HG02588 (cell line): Measurements from ENCODE around the gene UBFD1.
"Not testable (repeated sequence)": the region's sequence is repeated elsewhere in the genome, so short reads cannot be mapped to it uniquely, and the experiment has no call there.

ENCODE experiments used
- ATAC-seq: cut with Tn5 transposase; IDR thresholded peaks from one replicate; pipeline ENCODE4 v1.9.1; 2021; ENCODE audit warnings: mild to moderate bottlenecking, moderate library complexity; ENCODE audit not compliant: unreplicated experiment

Gene UBFD1

DNA sequence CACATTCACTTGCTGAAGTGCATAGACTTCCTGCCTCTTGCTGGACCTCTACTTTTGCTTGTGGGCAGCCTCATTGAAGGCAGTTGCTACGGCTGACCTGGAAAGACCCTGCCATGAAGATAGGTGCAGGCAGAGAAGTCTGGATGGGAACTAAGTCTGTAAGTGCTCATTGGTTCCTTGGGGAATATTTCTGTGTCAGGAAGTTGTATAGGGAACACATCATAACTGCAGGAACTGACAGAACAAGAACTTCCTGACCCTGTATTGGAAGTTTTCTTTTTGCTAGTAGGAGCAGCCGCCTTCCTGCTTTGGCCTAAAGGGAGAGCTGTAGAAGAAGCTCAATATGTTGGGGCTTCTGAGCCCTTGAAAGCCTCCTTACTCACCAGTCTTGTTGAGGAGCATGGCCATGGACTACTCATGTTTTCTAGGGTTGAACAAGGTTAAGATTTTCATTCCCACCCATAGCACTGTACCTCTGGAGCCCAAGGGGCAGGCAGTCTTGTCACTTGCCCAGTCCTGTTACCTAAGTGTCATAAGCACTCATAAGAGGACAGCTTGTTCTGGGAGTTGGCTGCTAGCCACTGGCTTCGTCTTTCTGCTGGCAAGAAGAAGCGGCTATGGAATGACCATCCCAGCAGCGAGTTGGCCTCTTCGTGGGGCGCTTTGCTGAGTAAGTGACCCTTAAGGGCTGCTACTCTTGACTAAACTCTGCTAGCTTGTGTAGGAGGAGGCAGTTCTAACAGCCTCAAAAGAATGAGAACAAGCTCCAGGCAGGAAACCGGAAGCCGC is 7.2 kb downstream of the UBFD1 start:
- ATAC-seq, result no peak

DNA sequence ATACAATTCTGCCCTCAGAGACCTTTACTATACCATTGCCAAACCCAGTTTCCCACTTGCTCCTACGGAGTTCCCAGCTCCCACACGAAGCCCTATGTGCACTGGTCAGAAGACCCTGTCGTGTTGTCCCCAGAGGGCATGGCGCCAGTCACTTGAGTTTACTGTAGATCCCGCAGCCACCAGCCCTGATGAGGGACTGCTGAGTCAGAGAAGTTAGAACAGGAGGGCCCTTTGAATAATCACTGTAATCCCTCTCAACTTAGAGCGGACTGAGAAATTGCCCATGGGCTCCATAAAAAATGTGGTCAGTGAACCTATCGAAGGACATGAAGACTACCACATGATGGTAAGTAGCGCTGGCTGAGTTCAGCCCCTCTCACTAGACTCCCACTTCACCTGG is 9.2 kb downstream of the UBFD1 start:
- no peak for ATAC-seq

DNA sequence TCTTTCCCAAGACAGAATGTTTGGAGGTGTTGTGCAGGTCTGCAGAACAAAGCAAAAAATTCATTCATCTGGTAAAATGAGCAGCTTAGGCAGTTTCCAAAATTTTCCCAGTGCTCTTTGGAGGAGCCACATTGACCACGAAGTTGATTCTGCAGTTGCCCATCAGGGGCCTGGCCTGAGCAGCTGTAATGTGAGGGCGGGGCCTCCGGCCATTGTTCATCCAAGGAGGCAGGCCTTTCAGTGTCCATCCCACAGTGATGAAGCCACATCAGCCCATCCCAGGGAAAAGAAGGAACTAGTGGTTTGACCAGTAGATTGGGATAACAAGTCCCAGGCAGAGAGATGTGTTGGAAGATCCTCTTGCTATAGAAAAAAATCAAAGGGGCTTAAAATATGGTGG is 10.1 kb downstream of the UBFD1 start:
- ATAC-seq, result no peak

DNA sequence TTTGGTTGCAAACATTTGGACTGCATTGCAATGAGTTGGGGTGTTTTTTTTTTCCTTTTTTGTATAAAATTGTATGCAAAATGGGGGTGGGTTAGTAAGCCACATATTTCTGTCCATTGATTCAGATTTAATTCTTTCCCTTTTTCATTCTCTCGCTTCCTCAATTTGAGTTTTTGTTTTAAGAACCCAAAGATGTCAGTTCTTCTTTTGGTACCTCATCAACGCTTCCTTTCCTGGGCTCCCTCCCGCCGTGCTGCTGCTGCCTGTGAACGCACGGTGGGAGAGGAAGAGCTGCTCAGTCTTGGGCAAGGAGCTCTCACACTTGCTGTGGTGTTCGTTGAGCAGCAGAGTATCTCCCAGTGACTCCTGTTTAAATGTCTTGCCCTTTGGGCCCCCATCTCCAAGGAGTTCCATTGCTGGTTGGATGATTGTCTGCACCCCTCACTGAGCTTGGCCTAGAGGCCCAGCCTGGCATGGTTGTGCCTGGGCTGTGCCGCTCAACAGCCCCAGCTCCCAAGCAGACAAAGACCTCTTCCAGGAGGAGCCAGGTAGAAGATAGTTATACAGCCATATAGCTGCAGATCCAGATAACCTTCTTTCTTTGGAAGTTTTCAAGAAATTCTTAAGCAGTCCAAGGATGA is 13.6 kb downstream of the UBFD1 start:
- no peak for ATAC-seq

DNA sequence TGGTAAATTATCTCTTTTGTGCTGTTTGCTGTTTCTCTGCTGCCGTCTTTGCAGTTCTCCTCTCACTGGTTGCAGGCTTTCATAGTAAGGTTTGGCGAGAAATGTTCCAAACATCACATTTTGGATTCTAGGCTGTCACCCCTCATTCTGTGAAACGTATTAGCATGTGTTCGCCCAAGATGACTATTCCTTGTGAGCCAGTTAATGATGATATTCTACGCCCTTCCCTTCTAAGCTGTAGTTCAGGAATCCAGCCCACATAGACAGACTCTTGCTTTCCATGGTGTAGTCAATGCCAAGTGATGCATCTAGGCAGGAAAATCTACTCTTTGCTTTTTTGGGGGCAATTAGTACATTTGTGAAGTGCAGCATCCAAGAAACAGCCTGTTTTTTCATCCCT is 14.4 kb downstream of the UBFD1 start:
- ATAC-seq, result no peak

DNA sequence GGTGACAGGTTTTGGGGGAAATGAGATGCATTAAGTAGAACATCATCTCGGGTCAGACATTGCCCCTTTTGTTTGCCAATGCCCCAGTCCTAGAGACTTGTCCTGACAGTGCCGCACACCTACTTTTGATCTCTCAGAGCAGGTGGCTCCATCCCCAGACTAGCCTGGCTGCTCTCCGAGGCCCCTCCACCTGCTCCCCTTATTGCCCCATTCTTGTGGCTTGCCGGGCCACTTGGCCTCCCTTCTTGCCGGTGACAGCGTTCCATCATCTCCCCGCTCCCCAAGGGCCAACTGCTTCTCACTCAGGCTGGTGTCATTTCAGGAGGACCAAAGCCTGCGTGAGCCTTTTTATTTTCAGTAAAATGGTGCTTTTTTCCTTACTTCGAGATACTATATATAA is 14.9 kb downstream of the UBFD1 start:
- no peak for ATAC-seq

DNA sequence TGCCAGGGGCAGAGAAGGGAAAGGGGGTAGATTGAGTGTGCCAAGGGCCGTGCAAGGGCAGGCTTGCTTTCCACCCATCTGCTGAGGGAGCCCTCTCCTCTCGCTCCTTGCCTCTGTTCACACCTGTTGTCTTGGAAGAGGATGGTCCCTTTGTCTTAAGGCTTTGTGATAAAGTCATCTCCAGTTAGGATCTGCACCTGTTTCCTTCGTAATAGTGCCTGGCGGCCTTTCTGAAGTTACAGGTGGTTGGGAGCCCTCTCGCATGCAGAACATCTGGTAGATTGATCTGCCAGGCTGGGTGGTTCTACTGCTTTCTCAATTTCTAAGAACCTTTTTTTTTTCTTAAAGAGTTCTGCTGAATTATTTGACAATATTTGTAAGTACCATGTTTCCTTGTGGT is 16.3 kb downstream of the UBFD1 start:
- no peak for ATAC-seq

DNA sequence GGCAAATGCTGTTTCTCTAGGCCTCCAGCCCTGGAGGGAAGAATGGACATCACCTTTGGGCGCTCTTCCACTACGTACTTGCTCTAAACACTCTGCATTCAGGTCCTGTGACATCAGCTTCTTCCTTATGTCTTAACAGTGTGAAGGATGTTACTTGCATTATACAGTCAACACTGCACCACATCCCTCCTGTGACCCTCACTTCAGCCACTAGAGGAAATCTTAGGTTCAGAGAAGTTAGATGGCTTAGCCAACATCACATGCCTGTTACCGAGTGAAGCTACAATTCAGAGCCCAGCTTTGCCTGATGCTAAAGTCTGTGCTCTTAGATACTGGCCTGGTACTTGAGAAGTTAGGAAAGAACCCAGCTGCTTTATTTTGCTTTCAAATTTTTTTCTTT is 18.3 kb downstream of the UBFD1 start:
- no peak for ATAC-seq

DNA sequence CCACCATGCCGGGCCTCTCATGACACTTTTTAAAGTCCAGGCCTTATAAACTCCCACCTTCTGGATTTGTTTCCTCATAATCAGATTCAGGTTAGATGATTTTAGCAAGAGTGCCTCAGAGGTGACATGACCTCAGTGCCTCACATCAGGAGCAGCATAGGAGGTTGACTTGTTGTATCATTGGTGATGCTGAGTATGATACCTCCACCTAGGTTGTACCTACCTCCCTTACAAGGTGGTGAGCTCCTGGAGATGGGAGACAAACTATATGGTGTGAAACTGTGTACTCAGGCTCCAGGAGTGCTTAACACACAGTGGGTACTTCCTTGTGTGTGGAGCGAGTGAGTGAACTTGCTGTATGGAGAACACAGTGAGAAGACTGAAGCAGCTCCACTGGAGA is 20.0 kb downstream of the UBFD1 start:
- no peak for ATAC-seq

DNA sequence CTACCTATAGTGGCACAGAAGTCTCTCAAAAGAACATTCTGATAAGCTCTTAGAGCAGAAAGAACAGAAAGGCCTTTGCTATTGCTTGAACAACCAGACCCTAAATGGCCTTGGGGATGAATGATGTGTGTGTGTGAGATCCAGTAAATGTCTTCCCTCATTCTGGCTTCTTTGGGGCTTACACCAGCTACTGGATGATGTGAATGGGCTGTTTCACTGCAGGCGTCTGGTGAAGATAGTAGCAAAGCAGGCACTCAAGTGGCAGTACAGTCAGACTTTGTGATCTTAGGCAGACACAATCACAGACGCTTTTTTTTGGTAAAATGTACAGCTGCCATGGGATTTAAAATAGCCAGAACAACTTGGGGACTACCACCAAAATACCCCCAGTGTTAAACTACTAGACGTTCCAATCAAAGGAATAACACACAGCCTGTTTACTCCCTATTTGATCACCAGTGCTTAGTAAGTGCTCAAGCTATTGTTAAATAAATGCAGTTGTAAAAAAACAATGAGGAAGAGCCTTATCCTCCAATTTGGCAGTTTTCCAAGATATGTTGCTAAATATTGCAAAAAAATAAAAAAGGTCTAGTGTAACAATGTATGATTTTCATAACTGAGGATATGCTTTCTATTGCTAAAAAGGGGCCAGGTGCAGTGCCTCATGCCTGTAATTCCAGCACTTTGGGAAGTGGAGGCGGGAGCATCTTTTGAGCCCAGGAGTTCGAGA is 20.7 kb downstream of the UBFD1 start:
- no peak for ATAC-seq

DNA sequence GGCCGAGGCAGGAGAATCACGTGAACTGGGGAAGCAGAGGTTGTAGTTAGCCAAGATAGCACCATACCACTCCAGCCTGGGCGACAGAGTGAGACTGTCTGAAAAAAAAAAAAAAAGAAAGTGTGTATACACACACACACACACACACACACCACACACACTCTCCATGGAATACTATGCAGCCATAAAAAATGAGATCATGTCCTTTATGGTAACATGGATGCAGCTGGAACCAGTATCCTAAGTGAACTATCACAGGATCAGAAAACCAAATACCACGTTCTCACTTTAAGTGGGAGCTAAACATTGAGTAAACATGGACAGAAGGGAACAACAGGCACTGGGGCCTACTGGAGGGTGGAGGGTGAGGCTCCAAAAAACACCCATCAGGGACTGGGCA is 21.8 kb downstream of the UBFD1 start:
- ATAC-seq, result no peak

DNA sequence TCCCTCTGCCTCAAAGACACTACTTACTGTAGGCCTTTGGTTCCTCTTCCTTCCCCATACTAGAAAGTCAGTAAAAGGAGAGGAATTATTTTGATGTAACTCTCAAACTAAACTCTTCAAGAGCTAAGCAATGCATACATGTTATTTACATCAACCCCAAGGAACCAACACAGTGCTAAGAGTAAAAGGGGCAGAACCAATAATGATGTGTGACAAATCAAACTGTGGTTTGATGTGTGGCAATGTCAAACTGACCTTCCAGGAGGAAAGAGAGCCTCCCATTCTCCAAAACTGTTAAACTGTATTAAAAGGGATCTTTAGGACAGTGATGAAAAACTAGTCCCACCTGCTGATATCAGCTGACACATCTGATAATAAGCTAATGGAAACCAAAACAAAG is 22.9 kb downstream of the UBFD1 start:
- ATAC-seq, result no peak

DNA sequence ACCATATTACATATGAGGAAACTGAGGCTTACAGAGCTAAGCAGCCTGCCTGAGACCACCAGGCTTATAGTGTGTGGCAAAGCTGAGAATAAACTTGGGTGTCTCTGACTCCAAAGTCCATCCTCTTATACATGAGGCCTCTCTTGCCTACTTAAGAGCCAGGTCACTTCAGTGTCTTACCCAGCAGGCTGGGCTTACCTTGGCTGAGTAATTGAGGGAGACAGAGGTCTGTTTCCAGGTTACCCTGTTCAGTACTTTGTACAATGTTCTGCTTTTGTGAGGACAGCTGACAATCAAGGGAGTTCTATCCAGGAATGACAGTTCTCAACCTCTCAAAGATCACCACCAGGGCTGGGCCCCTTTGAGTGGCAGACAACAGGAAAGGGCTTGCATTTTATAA is 24.2 kb downstream of the UBFD1 start:
- ATAC-seq, result no peak

DNA sequence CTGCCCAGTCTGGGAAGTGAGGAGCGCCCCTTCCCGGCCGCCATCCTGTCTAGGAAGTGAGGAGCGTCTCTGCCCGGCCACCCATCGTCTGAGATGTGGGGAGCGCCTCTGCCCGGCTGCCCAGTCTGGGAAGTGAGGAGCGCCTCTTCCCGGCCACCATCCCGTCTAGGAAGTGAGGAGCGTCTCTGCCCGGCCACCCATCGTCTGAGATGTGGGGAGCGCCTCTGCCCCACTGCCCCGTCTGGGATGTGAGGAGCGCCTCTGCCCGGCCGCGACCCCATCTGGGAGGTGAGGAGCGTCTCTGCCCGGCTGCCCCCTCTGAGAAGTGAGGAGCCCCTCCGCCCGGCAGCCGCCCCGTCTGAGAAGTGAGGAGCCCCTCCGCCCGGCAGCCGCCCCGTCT is 25.7 kb downstream of the UBFD1 start:
- not testable (repeated sequence) for ATAC-seq

DNA sequence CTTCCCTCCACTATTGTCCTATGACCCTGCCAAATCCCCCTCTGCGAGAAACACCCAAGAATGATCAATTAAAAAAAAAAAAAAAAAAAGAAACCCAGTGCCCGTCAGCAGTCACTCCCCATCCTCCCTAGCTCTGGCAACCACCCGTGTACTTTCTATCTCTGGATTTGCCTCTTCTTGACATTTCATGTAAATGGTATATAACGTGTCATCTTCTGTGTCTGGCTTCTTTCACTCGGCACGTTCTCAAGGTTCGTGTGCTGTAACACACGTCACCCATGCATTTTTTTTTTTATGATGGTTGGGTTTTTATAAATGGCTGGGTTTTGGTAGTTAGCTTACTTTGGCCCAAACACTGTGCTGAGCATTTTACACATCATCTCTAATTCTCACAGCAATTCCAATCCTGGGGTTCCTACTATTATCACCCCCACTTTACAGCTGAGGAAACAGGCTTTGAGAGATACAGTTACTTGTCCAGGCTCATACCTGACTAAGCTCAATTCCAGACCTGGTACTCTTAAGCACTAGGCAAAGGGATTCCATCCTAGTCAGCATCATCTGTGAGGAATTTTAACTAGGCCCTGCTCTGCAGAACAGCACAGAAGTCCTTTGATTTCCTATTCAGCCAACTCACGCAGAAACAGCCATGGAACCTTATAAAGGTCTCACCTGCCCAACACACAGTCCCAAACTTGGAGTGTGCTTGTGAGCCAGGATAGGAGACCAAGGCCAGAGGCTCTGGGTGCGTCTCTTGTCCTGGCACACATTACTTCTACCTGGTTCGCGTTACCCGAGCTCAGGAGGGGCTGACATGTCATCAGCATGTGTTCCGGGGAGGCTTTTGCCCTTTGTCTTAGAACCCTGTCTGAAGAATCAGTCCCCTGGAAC is 26.9 kb downstream of the UBFD1 start:
- ATAC-seq, result no peak

DNA sequence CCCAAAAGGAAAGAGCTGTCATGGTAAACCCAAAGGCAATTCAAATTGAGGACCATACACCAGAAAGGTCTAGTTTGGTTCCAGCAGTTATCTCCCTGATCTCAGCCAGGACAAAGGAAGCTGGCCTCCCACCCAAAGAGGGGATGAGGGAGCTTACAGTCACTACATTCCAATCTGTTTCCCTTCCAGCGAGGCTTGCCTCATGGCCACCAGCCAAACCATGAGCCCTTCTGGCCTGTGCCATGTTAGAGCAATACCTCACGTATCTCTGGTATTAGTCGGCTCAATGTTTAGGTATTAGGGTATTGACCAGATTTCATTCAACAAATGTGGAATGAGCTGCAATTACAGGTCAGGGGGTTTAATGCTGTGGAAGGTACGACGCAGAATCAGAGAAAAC is 30.2 kb downstream of the UBFD1 start:
- ATAC-seq, result no peak

DNA sequence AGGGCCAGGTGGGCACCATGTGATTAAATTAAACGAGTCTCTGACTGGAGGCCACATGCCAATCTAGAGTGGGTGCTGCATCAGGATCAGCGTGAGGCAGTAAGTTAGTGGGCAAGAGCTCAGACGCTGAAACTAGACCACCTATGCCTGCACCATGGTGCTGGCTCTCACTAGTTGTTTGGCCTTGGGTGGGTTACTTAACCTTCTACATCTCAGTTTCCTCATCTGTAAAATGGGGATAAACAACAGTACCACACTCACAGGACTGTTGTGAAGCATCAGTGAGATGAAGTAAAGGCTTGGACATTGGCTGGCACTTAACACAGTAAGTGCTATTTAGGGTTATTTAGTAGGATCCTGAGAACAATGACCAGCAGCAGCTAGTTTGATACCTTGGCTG is 32.7 kb downstream of the UBFD1 start:
- ATAC-seq, result no peak

DNA sequence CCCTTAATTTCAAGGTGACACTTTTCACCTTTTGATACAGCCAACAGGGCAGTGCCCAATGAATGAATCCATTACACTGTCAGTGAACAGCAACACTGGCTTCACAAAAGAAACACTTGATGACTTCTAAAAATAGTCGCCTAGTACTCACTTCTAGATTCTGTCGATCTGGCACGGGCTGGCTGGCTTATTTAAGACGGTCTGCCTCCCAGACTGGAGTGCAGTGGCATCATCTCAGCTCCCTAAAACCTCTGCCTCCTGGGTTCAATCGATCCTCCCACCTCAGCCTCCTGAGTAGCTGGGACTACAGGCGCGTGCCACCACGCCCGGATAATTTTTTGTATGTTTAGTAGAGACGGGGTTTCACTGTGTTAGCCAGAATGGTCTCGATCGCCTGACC is 36.7 kb downstream of the UBFD1 start:
- ATAC-seq, result no peak

DNA sequence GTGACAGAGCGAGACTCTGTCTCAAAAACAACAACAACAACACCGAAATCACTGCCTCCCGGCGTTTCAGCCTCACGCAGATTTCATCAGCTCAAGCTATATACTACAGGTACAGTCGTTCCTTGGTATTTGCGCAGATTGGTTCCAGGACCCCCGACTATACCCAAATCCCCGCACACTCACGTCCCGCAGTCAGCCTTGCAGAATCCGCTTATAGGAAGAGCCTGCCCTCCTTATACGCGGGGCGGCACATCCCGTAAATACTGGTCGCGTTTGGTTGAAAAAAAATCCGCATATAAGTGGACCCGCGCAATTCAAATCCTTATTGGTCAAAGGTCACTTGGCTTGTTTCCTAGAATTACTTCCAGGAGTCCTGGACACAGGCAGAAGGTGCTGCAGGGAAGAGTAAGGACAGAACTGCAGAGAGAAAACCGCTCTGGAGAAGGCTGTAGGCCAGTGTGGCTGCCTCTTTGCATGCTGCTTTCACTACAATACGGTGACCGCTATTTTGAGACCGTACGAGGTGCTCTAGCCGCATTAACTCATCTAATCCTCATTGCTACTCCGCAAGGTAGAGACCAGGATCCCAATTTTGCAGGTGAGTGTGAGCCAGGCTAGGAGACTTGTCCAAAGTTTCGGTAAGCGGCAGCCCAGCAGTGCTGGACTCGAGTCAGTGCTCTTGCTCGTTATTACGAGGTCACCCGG is 37.9 kb downstream of the UBFD1 start:
- no peak for ATAC-seq

DNA sequence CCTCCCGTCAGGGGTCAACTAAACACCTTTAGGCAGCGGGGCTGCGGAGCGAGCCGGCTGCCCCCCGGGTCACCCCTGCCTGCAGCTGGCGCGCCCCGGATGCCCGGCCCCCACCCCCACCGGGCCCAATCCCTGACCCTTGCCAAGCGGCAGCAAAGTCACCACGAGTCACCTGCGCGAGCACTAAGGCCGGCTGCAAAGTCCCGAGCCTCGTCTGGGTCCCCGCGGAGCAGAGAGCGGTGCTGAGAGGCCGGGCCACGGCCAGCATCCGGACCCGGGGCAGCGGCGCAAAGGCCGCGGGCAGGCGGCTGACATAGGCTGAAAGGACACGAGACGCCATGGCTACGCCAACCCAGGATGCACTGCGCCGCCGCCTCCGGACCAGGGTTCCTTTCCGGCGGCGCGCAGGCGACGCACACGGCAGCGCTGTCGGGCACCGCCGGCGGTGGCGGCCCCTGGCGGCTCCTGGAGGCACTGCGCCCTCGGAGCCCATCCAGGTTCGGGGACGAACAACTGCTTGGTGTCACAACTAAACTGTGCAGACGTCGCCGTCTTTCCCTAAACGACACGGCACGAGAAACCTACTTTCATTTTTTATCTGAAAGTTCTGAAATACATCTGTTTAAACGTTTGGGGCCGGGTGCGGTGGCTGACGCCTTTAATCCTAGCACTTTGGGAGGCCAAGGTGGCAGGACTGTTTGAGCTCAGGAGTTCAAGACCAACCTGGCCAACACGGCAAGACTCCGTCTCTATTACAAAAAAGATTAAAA is 38.6 kb downstream of the UBFD1 start, which contains the start of gene NDUFAB1:
Gene NDUFAB1 (minus strand): TSS at position 366 of the 770 bp plus-strand sequence. CDS start 26 bp downstream, at position 340.
- ATAC-seq, result peak; percentile 92
